Measurements from ENCODE around the gene DPH1. TPM values are rescaled to one million over a fixed set of nuclear protein-coding genes. Genes with fewer than 3 reads are reported as not detected.

Gene DPH1
- total and polyA plus RNA-seq, 3 donors from 2014 or later = 32.6 to 93.3 (median 91.9) TPM

DNA sequence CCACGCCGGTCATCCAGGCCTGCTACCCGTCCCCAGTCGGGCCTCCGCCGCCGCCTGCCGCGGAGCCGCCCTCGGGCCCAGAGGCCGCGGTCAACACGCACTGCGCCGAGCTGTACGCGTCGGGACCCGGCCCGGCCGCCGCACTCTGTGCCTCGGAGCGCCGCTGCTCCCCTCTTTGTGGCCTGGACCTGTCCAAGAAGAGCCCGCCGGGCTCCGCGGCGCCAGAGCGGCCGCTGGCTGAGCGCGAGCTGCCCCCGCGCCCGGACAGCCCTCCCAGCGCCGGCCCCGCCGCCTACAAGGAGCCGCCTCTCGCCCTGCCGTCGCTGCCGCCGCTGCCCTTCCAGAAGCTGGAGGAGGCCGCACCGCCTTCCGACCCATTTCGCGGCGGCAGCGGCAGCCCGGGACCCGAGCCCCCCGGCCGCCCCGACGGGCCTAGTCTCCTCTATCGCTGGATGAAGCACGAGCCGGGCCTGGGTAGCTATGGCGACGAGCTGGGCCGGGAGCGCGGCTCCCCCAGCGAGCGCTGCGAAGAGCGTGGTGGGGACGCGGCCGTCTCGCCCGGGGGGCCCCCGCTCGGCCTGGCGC lies 27.3 kb downstream of the DPH1 start:
- H3K9me3 ChIP-seq = no peaks in the 10 kb centered on the region
- H3K27me3 ChIP-seq = no peaks in the 10 kb centered on the region
- peak overlapping the region in 1 of 2 donors; percentile 92 for H3K27ac ChIP-seq
- H3K4me3 ChIP-seq = peak overlapping the region in 1 of 2 donors; percentile 66
- H3K4me1 ChIP-seq = peaks cover 27% of the 10 kb centered on the region
- no peak for DNase-seq
- 26 to 63% methylated on average over 8 to 49 of the region's 81 CpGs for WGBS, 2 donors
- no peaks in the 10 kb centered on the region for H3K36me3 ChIP-seq (ENCODE audit: low read depth, missing control alignments)
- intact Hi-C loops (cut with DNase I; ENCODE audit: low total_unique reads) = no loop called here
- TF ChIP-seq, protein P1, sequence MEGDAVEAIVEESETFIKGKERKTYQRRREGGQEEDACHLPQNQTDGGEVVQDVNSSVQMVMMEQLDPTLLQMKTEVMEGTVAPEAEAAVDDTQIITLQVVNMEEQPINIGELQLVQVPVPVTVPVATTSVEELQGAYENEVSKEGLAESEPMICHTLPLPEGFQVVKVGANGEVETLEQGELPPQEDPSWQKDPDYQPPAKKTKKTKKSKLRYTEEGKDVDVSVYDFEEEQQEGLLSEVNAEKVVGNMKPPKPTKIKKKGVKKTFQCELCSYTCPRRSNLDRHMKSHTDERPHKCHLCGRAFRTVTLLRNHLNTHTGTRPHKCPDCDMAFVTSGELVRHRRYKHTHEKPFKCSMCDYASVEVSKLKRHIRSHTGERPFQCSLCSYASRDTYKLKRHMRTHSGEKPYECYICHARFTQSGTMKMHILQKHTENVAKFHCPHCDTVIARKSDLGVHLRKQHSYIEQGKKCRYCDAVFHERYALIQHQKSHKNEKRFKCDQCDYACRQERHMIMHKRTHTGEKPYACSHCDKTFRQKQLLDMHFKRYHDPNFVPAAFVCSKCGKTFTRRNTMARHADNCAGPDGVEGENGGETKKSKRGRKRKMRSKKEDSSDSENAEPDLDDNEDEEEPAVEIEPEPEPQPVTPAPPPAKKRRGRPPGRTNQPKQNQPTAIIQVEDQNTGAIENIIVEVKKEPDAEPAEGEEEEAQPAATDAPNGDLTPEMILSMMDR (IDR thresholded peaks at IDR 0.05) = no peak
- no peak for TF ChIP-seq POLR2A (IDR thresholded peaks at IDR 0.05)

DNA sequence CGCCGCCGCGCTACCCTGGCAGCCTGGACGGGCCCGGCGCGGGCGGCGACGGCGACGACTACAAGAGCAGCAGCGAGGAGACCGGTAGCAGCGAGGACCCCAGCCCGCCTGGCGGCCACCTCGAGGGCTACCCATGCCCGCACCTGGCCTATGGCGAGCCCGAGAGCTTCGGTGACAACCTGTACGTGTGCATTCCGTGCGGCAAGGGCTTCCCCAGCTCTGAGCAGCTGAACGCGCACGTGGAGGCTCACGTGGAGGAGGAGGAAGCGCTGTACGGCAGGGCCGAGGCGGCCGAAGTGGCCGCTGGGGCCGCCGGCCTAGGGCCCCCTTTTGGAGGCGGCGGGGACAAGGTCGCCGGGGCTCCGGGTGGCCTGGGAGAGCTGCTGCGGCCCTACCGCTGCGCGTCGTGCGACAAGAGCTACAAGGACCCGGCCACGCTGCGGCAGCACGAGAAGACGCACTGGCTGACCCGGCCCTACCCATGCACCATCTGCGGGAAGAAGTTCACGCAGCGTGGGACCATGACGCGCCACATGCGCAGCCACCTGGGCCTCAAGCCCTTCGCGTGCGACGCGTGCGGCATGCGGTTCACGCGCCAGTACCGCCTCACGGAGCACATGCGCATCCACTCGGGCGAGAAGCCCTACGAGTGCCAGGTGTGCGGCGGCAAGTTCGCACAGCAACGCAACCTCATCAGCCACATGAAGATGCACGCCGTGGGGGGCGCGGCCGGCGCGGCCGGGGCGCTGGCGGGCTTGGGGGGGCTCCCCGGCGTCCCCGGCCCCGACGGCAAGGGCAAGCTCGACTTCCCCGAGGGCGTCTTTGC lies 28.0 kb downstream of the DPH1 start:
- no peaks in the 10 kb centered on the region for H3K27me3 ChIP-seq
- H3K4me3 ChIP-seq = peak overlapping the region; percentile 58 to 66
- 42 to 83% methylated on average over 15 to 93 of the region's 98 CpGs for WGBS, 2 donors
- intact Hi-C loops (cut with DNase I; ENCODE audit: low total_unique reads) = no loop called here
- peaks cover 34% of the 10 kb centered on the region for H3K4me1 ChIP-seq
- H3K9me3 ChIP-seq = no peaks in the 10 kb centered on the region
- H3K36me3 ChIP-seq (ENCODE audit: low read depth, missing control alignments) = no peaks in the 10 kb centered on the region
- DNase-seq = no peak
- TF ChIP-seq, protein P1 (IDR thresholded peaks at IDR 0.05) = no peak
- no peak for TF ChIP-seq POLR2A (IDR thresholded peaks at IDR 0.05)
- H3K27ac ChIP-seq = peak overlapping the region; percentile 75 to 92

DNA sequence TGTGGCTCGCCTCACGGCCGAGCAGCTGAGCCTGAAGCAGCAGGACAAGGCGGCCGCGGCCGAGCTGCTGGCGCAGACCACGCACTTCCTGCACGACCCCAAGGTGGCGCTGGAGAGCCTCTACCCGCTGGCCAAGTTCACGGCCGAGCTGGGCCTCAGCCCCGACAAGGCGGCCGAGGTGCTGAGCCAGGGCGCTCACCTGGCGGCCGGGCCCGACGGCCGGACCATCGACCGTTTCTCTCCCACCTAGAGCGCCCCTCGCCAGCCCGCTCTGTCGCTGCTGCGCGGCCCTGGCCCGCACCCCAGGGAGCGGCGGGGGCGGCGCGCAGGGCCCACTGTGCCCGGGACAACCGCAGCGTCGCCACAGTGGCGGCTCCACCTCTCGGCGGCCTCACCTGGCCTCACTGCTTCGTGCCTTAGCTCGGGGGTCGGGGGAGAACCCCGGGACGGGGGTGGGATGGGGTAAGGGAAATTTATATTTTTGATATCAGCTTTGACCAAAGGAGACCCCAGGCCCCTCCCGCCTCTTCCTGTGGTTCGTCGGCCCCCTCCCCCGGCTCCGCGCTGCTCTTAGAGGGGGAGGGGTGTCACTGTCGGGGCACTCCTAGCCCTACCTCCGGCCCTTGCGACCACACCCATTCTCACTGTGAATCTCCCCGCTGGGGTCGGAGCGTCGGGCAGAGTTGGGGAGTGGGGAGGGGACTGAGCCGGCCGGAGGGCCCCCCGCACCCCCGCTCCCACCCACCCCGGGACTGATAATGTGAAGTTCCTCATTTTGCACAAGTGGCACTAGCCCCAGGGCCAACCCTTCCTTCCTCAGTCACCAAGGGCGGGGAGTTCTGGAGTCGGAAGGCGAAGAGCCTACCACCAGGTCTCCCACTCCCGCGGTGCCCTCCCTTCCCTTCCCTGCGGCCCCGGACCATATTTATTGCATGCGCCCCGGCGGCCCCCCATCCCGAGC lies 28.9 kb downstream of the DPH1 start:
- peak; percentile 73 for DNase-seq
- no peaks in the 10 kb centered on the region for H3K36me3 ChIP-seq (ENCODE audit: low read depth, missing control alignments)
- H3K27me3 ChIP-seq = no peaks in the 10 kb centered on the region
- no peaks in the 10 kb centered on the region for H3K9me3 ChIP-seq
- peak overlapping the region; percentile 58 to 66 for H3K4me3 ChIP-seq
- intact Hi-C loops (cut with DNase I; ENCODE audit: low total_unique reads) = no loop called here
- peak overlapping the region; percentile 75 to 92 for H3K27ac ChIP-seq
- H3K4me1 ChIP-seq = peaks cover 39% of the 10 kb centered on the region
- TF ChIP-seq, protein P1 (IDR thresholded peaks at IDR 0.05) = peak; percentile 60 to 72 (median 61)
- TF ChIP-seq POLR2A (IDR thresholded peaks at IDR 0.05) = no peak
- 29 to 46% methylated on average over 34 to 78 of the region's 78 CpGs for WGBS, 2 donors

DNA sequence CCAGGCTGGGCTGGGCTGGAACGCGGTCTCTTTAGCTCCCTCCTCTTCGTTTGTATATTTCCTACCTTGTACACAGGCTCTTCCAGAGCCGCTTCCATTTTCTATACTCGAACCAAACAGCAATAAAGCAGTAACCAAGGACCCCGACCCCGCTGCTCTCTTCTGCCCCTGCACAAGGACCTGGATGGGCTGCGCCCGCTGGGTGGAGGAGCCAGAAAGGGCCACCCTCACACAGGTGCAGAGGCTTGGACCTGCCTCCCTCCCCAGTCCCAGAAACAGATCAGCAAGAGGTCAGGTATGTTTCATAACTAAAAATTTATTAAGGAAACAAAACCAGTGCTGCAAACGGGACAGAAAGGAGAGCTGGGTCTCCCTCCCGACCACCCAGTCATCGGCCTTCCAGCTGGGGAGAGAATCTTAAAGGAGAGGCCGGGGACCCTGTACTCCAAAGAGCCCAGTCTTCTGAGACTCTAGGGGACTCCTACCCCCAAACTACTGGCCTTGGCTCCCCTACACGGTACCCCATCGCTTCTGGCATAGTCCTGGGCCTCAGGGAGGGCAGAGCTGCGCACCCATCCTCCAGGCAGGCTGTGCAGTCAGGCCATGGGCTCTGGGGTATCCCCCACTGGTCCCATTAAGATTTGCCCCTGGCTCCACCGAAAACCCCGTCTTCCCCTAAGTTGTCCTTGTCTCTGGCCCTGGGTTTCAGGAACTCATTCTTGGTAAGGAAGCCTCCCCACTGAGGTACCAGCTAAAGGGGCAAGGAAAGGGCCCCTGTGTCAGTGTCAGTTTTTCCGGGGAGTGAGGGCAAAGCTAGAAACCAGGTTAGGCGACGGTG lies 29.8 kb downstream of the DPH1 start:
- Histone ChIP-seq H3K27ac (peak overlapping the region; percentile 75 to 92), H3K4me3 (peak overlapping the region; percentile 58 to 66), H3K36me3 (ENCODE audit: low read depth, missing control alignments) (no peaks in the 10 kb centered on the region), H3K27me3 (no peaks in the 10 kb centered on the region), H3K9me3 (no peaks in the 10 kb centered on the region), H3K4me1 (peaks cover 47% of the 10 kb centered on the region)
- intact Hi-C loops (cut with DNase I; ENCODE audit: low total_unique reads) = no loop called here
- no peak for DNase-seq
- TF ChIP-seq, protein P1 (IDR thresholded peaks at IDR 0.05) = no peak
- no peak for TF ChIP-seq POLR2A (IDR thresholded peaks at IDR 0.05)
- 45 to 53% methylated on average over 18 to 21 of the region's 21 CpGs for WGBS, 2 donors
